Amygdala (tissue), 56 donors: ENCODE data around the gene MRPL54.

Experiments used
- DNase-seq, 56 donors: peaks; one replicate each; lab custom pipeline; 2025; lab: John Stamatoyannopoulos, UW

MRPL54 gene

DNA sequence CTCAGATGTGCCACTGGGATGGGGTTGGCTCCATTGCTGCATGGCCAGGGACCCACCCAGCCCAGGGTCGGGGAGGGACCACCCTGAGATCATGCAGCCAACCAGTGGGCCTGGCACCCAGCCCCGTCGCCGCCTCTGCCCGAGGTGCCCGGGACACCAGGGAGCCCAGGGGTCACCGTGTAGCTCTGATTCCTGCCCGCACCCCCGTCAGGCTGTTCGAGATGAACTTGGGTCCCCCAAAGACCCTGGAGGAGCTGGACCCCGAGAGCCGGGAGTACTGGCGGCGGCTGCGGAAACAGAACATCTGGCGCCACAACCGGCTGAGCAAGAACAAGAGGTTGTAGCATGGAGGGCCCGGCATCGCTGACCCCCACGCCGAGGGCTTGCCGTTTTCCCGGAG is 4.6 kb downstream of the MRPL54 start:
- DNase-seq, result no peak

DNA sequence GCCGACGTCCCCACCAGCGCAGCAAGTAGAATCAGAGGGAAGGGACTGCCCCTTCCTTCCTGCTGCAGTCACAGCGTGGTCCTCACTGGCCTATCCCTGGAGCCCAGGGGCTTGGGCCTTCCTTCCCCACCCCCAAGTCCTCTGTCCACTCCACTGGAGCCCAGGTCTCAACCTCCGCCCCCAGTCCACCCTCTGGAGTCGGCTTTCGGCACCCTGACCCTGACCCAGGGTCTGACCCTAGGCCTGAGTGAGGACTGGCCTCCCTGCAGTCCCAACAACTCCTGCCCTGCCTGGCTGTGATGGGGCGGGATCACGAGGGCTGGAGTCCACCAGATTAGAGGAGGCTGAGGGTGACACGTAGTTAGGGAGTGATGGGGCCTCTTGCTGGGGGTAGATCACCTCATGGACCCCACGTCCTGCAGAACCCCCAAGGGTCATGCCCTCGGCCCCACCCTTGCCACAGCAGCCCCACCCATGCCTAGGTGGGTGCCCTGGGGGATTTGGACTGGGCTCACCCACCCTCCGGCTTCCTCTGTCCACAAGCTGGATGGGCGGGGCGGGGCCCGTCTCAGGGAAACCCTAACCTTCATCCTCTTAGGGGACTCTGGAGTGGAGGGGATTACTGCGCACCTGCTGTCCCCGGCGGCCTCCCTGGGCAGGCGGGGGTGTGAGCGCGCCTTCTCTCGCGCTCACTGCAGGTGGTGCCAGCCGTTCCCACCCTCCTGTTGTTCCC is 5.7 kb downstream of the MRPL54 start:
- no peak for DNase-seq

DNA sequence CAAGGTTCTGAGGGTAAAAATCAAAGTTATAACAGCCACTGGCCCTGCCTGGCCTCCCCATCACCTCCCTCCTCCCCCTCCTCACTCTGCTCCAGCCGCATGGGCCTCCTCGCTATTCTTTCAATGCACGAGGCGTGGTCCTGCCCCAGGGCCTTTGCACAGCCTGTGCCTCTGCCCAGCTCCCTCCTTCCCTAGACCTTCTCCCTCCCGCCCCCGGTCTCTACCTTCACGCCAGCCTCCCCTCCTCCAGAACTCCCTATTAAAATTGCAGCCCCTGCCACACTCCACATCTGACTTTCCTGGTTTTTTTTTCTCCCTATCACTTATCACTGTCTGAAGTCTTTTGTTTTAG is 6.2 kb downstream of the MRPL54 start:
- no peak for DNase-seq

DNA sequence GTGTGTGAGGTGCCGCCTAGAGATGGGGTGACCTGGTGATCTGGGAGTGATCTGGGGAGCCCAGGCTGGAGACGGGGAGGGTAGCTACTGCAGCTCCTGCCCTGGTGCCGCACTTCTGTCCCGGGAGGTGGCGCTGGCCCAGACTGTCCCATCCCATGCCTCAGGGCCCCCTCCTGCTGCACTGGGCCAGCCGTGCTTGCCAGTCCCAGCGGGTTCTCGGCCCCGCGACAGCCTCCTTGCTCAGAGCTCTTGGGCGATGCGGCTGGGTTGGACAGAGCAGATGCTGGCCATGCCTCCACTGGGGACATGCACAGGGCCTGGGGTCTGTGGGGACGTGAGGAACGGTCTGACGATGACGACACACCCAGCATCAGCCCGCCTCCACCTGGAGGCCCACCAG is 7.0 kb downstream of the MRPL54 start:
- no peak for DNase-seq

DNA sequence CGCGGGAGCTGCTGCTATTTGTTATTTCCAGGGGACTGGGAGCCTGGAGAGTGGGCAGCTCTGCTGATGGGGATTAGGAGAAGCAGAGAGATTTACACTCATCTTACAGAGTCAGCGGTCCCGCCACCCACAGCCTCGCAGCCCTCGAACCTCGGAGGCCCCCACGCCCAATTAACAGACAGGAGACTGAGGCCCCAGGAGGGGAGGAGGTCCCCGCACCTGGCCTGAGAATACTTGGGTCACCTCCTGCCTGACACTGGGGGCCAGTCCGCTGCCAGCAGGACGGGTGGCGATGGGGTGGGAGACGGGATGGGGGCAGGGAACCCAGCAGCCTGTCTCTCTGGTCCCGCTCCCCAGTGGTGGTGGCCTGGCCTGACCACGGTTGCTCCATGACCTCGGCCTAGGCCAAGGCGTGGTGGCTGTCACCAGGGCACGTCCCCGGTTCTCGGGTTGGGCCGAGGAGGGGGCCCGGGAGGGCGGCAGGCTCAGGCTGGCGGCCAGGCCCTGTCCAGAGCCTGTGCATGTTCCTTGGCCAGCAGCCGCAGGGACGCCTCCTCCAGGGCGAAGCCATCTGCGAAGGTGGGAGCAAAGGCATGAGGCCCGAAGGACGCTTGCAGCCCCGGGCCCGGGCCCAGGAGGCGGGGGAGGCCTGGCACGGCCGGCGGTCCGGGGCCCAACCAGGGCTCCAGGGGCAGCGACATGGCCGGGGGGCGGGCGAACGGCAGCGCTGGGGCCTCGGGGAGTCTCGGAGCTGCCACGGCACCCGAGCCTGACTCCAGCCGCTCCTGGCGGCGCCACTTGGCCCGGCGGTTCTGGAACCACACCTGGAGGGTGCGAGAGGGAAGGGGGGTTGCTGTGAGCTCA is 7.9 kb downstream of the MRPL54 start:
- DNase-seq, result no peak

DNA sequence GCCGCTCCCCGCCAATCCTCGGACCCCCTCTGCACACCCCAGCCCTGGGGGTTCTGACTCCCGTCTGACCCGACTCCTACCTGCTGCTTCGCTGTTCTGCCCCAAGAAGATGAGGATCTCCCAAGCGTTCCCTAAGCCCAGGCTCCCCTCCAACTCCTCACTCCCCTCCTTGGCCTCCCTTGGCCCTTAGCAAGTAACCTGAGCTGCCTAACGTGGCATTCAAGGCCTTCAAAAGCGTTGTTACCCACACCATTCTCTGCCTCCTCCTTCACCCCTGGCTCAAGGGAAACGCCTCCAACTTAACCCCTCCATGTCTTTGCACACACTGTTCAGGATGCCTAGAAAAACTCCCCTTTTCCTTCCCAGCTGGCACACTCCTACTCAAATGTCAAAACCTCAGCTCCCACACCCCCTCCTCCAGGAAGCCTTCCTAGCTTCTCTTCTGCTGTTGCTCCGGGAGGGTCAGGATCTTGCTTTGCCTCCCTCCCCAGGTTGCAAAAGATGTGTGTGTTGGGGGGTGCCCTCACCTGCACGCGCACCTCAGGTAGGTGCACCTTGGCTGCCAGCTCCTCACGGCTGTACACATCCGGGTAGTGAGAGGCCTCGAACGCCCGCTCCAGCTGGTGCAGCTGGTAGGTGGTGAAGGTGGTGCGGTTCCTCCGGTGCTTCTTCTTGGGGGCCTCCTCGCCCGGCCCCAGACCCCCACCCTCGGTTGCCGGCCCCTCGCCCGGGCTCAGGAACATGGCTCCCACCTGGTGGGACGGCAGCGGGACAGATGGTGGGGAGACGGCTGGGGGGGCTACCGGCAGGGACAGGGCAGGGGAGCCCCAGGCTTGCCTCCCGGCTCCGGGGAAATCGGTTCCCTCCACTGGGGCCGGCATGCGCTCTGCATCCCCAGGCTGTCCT is 8.8 kb downstream of the MRPL54 start:
- no peak for DNase-seq

DNA sequence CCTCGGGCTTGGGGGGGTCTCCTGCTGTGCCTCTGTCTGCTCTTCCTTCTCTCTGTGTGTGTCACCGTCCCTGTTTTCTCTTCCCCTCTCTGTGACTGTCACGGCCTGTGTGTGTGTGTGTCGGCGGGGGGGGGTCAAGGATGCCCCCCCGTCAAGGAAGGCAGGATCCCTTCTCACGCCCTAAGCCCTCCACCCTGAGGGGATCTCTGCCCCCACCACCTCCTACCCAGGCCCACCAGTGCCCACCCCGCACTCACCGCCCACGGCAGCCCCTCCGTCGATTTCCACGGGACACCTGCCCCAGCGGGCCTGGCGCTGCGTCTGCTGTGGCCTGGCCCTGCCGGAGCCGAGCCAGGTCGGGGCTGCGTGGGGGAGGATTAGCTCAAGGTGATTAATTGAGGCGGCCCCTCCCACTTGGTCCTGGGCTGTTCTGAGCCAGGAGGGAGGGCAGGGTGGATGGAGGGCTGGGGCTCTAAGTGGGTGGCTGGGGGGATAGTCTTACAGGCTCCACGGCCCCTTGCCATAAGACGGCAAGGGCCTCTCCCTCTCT is 9.5 kb downstream of the MRPL54 start, which contains the start of gene RAX2:
Gene RAX2 (minus strand): TSS at position 323 of the 550 bp plus-strand sequence. CDS start 486 bp downstream, outside the sequence.
- DNase-seq, result no peak

DNA sequence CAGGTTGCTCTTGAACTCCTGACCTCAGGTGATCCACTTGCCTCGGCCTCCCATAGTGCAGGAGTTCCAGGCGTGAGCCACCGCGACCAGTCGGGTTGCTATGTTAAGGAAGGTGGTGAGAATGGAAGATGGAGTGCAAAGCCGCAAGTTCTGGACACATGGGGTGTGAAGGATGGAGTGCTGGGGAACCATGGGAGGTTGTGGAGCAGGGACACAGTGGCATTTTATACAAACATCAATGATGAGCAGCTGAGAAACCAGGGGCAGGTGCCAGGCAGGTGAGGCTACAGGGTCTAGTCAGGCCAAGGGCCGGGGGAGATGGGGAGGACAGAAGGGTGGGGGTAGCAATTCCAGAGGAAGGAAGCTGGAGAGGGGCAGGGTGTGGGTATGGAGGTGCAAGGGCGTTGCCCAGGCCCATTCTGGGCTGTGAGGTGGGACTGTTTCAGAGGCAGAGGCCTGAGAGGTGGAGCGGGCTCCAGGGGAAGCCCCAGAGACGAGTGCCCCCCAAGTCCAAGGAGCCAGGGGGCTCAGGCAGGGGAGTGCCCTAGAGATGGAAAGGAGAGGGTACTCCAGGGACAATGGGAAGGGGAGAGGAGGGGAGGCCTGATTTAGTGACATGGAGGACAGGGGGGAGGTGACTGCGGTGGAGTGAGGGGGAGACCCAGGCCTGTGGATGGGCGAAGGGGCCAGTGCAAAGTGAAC is 11.5 kb downstream of the MRPL54 start:
- DNase-seq, result no peak

DNA sequence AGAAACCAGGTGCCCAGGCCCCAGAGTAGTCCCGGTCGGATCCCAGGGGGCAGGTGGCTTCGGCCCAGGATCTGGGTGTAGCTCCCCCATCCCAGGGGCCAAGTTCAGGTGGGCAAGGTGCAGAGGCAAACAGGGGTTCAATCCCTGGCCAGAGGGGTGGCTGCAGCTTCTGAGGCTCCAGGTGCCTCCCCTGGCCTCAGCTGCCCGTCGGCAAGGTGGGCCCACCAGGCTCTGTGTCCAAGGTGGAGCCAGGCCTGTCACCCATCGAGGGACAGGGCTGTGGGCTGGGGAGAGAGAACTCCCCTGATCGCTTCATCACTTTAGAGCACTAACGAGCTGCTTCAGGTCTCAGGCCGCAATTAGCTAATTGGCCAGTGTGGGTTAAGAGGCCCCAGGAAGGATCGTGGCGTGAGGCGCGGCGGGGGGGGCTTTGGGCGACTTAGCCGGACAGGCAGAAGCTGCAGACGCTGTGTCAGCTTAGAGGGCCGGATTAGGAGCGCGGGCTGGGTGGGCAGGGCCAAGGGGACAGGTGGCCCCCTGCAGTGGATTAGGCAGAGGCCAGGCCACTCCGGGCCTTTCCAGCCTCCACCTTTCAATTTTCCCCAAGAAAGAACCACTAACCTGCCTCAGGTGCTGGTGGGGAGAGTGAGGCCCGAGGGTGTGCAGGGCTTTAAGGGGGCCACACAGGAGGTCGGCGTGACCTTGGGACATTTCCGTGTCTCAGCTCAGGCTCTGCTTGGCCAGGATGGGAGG is 12.3 kb downstream of the MRPL54 start:
- no peak for DNase-seq

DNA sequence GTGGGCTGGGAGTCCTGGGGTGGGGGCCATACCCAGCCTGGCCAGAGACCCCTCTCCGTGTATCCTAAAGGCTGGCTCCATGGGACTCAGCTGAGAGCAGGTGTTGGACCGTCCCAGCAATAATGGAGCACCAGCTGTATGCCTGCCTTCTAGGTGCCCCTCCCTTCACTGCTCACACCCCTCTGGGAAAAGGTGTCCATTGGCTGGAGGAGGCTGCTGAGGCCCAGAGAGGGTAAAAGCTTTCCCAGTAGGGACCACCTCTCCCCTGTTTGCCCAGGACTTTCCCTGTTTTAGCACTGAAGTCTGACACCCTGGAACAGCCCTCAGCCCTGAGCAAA is 12.9 kb downstream of the MRPL54 start:
- DNase-seq, result no peak

DNA sequence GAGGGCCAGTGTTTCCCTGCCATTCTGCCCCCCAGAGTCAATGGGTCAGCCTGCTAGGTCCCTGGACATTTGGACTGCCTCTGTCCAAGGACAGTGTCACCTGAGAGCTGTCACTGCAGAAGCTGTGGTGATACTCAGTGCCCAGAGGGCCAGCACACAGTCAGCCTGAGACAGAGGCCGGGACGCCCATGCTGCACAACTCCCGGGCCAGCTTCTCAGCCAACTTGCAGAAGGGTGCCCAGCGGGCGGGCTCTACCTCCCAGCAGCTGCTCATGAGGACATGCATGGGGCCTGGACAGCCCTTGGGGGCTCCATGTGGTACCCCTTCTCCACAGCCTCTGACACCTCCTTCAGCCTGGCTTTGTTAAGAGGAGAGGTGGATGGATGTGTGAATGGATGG is 13.3 kb downstream of the MRPL54 start:
- no peak for DNase-seq

DNA sequence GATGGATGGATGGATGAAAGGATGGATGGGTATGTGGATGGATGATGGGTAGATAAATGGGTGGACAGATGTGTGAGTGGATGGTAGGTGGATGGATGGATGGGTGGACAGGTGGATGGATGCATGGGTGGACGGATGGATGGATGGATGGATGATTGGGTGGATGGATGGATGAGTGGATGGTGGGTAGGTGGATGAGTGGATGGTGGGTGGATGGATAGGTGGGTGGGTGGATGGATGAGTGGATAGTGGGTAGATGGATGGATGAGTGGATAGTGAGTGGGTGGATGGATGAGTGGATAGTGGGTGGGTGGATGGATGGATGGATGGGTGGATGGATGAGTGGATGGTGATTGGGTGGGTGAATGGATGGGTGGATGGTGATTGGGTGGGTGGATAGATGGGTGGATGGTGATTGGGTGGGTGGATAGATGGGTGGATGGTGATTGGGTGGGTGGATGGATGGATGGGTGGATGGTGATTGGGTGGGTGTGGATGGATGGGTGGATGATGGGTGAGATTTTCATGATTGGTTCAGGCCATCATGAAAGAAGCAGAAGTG is 14.1 kb downstream of the MRPL54 start:
- no peak for DNase-seq

DNA sequence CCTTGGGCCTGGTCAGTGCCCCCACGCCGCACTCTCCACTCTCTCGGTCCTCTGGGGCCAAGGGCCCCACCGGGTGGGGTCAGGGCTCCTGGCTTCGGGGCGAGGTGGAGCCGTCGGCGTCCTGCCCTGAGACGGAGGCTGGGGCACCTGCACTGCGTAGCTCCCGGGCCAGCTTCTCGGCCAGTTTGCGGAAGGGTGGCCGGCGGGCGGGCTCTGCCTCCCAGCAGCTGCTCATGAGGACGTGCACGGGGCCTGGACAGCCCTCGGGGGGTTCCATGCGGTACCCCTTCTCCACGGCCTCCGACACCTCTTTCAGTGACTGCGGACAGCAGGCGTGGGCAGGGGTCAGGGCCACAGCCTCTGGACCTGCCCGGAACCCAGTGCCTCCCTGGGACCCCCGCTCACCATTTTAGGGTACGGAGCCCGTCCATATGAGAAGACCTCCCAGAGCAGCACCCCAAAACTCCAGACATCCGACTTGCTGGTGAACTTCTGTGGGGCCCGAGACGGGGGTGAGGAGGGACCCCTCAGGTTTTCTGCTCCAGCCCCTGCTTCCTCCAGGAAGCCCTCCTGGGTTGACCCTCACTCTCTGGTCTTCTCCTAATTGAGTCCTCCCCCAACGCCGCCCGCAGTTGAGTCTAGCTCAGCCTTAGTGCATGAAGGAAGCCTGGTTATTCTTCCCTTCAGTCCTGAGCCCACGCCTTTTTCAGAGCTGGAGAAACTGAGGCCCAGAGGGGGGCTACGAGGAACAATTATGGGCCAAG is 15.8 kb downstream of the MRPL54 start:
- DNase-seq, result no peak

DNA sequence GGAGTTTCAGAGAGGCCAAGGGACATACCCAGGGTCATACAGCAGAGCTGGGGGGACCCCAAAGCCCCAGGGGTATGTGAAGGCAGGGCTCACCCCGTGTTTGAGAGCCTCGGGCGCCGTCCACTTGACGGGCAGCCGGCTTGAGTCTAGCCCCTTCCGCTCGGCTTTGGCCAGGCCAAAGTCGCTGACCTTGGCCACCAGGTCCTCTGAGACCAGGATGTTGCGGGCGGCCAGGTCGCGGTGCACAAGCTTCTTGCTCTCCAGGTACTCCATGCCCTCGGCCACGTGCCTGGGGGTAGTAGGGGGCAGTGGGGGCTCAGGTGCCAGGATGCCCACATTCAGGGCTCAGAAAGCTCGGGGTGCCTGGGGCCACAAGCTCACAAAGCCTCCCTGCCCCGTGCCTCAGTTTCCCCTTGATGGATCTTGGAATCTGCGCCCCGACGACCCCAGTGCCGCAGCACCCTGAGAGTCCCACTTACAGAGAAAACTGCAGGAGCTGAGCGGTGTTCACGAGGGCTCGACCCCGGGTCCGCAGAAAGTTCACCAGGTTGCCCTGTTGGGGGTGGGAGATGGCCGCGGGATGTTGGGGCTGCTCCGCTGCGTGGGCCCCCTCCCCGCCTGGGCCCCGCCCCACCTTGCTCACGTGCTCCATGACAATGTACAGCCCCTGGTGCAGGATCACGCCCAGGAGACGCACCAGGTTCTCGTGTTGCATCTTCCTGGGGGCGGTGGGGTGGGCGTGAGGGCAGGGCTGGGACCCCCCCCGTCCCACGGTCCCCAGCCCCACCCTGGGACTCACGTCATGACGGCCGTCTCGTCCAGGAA is 16.6 kb downstream of the MRPL54 start:
- DNase-seq, result no peak

DNA sequence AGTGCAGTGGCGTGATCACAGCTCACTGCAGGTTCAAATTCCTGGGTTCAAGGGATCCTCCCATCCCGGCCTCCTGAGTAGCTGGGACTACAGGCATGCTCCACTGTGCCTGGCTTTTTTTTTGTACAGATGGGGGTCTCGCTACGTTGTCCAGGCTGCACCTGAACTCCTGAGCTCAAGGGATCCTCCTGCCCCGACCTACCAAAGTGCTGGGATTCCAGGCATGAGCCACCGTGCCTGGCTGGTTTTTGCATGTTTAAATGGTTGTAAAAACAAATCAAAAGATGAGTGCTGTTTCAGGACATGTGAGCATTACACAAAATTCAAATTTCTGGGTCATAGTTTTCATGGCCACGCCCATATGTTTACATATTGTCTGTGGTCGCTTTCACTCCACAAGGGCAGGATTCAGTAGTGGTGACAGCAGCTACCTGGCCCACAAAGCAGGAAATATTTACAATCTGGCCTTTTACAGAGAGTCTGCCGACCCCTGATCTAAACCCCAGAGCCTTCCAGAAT is 18.4 kb downstream of the MRPL54 start:
- DNase-seq, result no peak

DNA sequence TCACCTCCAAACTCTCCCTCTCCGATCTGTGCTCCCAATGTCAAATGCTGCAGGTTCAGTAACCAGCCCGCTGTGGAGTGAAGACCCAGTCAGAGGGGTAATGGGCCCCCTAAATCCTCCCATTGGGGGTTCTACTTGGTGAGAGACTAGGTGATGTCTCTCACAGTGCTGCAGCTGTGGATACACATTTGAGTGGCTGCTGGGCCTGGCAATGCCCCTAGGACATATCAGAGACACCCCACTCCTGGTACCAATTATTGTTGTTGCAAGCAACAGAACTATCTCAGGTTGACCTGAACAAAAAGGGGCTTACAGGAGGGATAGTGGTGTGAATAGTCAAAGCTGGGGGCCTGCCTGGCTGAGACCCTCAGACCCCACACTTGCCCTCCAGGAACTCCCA is 19.1 kb downstream of the MRPL54 start:
- no peak for DNase-seq

DNA sequence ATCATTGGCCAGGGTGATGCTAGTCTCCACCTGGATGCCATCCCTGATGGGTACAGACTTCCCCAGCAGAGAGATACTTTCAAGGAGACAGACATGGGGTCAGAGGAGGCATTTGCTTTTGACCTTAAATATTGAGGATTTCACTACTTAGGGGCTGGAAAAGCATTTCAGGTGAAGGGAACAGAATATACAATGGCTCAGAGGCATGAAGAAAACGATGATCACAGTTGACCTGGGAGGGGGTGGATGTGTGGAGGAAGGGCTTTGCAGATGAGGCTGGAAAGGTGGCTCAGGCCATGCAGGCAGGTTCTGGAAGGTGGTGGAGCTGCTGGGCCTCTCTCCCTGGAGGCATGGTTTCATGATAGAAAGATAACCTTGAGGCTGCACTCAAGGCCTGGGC is 19.8 kb downstream of the MRPL54 start:
- DNase-seq, result no peak
